ENCODE results near the gene SFXN1. TPM values are rescaled to one million over a fixed set of nuclear protein-coding genes. Genes with fewer than 3 reads are reported as not detected.

The SFXN1 gene
- total and polyA plus RNA-seq, 9 of the 15 experiments (the other 6 are each of a cell fraction or from before 2014, with no cell fraction given), result 31.8 to 261 (median 113) TPM

GRCh38 chr5:175534070-175534932 is 55.9 kb downstream of the SFXN1 start (continued):
- TF ChIP-seq TSHZ1 (CRISPR knock-in tag; IDR thresholded peaks at IDR 0.05) (no peak), PTTG1 (tag; IDR thresholded peaks at IDR 0.05; ENCODE audit: low read depth) (no peak), ILK (tag; IDR thresholded peaks at IDR 0.05; ENCODE audit: borderline replicate concordance, low read depth) (no peak), TOE1 (IDR thresholded peaks at IDR 0.05; ENCODE audit: borderline replicate concordance) (no peak), TOE1 (CRISPR knock-in tag; IDR thresholded peaks at IDR 0.05; ENCODE audit: borderline replicate concordance, low read depth) (no peak), ZBTB40 (IDR thresholded peaks at IDR 0.05) (no peak), ZBTB40 (CRISPR knock-in tag; IDR thresholded peaks at IDR 0.05) (no peak), NEUROD1 (IDR thresholded peaks at IDR 0.05; ENCODE audit: borderline replicate concordance, low read depth, low read length, partially characterized antibody) (no peak), SRSF3 (IDR thresholded peaks at IDR 0.05; ENCODE audit: insufficient read depth, low read length) (no peak), ZNF274 (IDR thresholded peaks at IDR 0.05; ENCODE audit: borderline replicate concordance, low read depth, low read length) (no peak)
- TF ChIP-seq, protein P1, sequence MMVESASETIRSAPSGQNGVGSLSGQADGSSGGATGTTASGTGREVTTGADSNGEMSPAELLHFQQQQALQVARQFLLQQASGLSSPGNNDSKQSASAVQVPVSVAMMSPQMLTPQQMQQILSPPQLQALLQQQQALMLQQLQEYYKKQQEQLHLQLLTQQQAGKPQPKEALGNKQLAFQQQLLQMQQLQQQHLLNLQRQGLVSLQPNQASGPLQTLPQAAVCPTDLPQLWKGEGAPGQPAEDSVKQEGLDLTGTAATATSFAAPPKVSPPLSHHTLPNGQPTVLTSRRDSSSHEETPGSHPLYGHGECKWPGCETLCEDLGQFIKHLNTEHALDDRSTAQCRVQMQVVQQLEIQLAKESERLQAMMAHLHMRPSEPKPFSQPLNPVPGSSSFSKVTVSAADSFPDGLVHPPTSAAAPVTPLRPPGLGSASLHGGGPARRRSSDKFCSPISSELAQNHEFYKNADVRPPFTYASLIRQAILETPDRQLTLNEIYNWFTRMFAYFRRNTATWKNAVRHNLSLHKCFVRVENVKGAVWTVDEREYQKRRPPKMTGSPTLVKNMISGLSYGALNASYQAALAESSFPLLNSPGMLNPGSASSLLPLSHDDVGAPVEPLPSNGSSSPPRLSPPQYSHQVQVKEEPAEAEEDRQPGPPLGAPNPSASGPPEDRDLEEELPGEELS (CRISPR knock-in tag; IDR thresholded peaks at IDR 0.05; ENCODE audit: borderline replicate concordance), result no peak

Data from K562 (cell line).